HG03565 (cell line): ENCODE measurements around the gene RECK.
"Not testable (repeated sequence)": the region's sequence is repeated elsewhere in the genome, so short reads cannot be mapped to it uniquely, and the experiment has no call there.

ENCODE experiments used
- ATAC-seq: cut with Tn5 transposase; IDR thresholded peaks from one replicate; pipeline ENCODE4 v1.9.1; 2021; ENCODE audit warnings: mild to moderate bottlenecking, moderate library complexity; ENCODE audit not compliant: unreplicated experiment

The RECK gene

GRCh38 chr9:36063804-36064447 lies 27.2 kb downstream of the RECK start:
- ATAC-seq, result no peak

DNA sequence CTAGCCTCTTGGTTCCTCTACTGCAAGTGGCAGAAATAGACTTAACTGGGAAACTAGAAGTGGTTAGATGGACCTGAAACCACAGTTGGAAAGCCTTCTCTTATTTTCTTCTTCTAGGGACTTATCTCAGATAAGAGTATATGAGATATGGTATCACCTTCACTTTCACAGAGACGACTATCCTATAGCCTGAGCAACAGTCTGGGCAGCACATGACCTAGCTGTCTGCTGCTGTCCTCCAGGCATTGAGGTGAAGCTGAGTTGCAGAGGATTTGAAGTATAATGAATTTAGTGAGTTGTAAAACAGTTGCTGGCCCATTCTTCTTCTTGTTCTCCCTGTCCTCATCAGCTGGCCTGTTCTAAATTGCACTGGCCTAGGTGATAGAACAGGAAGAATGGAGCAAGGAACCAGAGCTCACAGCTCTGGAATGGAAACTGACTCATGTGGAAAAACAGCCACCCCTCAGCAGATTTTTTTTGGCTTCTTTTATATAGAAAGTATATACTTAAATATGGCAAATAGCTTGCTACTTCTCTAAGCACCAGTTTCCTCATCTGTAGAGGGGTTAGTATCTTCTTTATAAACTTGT lies 27.8 kb downstream of the RECK start:
- no peak for ATAC-seq

DNA sequence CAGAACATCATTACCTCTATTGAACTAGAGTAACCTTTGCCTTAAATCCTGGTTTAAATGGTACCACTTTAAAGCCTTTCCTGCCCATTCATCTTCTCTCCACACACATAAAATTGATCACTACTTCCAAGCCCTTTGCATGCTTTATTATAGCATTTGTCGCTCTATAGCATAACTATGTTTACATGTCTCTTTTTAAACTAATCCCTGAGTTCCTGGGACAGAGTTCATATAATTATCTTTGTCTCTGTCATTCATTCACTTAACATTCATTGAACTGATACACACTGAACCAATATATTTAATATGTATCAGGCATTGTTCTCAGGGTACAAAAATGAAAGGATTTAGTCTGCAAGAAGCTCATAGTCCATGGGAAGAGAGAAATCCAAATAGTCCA lies 37.3 kb downstream of the RECK start:
- ATAC-seq, result no peak

- no peak for ATAC-seq
Observed at GRCh38 chr9:36074870-36075532, 38.3 kb downstream of the RECK start.

GRCh38 chr9:36078051-36078450 lies 41.3 kb downstream of the RECK start:
- ATAC-seq, result no peak

DNA sequence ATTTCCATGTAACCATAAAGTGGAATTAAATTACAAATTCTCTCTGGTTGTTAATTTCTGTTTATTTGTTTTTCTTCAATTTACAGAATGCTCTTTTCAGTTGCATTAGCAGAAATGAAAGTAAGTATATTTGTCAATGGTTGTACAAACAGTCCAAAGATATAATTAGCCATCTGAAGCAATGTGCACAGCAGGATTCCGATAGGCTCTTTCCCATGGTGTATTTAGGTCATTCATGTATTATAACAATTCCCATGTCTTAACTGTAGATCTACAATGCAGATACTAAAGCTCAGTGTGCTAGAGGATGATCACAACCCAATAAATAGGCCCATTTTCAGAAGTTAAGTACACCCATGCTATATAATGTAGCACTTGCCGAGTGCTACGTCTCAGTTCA lies 43.8 kb downstream of the RECK start:
- ATAC-seq, result no peak

- no peak for ATAC-seq
Observed at GRCh38 chr9:36082931-36083330, 46.2 kb downstream of the RECK start.

DNA sequence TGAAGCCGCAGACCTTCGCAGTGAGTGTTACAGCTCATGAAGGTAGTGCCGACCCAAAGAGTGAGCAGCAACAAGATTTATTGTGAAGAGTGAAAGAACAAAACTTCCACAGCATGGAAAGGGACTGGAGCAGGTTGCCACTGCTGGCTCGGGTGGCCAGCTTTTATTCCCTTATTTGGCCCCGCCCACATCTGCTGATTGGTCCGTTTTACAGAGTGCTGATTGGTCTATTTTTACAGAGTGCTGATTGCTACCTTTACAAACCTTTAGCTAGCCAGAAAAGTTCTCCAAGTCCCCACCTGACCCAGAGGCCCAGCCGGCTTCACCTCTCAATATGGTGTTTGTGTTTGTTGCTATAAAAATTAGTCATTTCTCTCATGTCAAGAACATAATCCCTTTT lies 49.7 kb downstream of the RECK start:
- no peak for ATAC-seq

DNA sequence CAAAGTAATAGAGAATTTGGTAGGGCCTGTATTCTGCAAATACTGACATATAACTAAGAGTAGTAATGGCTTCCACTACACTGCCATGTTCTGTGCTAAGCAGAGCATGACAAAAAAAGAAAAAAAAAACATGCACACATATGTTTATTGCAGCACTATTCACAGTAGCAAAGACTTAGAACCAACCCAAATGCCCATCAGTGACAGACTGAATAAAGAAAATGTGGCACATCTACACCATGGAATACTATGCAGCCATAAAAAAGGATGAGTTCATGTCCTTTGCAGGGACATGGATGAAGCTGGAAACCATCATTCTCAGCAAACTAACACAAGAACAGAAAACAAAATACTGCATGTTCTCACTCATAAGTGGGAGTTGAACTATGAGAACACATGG lies 50.3 kb downstream of the RECK start:
- not testable (repeated sequence) for ATAC-seq

GRCh38 chr9:36088020-36088419 lies 51.3 kb downstream of the RECK start:
- ATAC-seq, result no peak

DNA sequence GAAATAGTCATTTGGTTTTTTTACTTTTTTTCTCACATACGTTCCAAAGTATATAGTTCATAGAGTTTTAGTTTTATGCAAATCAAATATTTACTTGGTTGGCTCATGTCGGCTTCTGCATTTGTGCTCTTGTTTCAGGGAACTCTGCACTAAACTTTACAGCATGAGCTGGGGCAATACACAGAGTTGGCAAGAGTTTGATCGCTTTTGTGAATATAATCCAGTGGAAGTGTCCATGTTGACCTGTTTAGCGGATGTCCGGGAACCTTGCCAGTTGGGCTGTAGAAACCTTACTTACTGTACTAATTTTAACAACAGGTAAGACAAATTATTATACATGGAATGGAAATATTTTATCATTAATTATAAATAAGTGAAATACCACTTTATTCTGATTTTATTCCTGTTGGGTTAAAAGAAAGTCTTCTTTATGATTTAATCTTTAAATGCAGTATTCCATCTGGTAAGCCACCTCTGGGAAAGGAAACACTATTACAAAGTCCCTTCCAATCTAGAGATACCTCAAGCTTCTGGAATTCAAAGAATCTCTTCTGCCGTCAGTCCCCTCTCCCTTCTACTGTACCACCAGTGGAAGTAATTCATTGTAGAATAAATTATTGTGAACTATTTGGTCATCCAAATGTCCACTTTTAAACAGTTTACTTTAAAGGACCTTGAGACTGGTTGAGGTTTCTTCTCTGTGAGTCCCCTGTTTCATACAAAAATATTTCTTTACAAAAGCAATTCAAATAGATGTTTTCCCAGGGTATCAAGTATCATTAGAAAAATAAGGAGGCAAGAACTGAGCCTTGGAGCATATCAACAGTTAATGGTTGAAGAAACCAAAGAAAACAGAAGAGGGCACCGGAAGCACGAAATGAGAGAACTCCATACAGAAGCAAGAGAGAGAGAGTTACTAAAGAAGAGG lies 54.6 kb downstream of the RECK start:
- no peak for ATAC-seq

DNA sequence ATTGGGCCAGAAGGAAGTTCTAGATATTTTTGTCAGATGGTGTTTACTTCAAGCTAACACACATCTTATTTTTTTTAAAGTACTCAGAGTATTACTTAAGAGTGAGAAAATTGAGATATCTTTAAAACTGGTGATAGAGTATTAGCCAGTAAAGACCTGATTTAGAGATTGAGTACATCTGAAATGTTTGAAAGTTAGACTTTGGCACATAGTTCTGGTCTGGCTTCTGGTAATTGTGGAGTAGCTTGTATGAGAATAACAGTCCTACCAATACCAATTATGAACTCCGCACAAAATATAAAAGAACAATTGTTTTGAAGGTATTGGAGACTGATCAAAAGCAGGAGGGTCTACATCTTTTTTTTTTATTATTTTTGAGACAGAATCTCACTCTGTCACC lies 55.3 kb downstream of the RECK start:
- no peak for ATAC-seq

DNA sequence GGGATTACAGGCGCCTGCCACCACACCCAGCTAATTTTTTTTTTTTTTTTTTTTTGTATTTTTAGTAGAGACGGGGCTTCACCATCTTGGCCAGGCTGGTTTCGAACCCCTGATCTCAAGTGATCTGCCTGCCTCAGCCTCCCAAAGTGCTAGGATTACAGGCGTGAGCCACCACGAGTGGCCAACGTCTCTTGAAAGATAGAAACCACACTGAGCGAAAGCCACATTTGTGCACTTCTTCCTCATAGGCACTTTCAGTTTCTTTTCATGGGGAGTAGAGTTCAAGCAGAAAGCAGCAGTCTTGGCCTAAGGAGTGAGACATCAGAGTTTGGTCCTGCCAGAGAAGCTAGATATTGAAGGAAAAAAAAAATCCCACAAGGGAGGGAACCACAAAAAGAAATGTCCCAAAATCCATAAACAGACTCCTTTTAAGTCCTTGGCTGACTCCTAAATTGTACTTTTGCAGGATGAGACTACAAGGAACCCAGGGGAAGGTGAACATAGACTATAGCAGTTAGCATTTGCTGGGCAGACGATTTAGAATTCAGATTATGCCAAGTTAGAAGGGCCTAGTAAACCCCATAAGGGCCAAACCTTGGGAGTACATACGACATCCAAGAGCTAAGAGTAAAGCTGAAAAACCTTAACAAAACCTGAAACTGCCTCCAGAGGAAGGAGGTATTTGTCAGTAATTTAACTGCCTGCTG lies 55.9 kb downstream of the RECK start:
- ATAC-seq, result peak; percentile 88

DNA sequence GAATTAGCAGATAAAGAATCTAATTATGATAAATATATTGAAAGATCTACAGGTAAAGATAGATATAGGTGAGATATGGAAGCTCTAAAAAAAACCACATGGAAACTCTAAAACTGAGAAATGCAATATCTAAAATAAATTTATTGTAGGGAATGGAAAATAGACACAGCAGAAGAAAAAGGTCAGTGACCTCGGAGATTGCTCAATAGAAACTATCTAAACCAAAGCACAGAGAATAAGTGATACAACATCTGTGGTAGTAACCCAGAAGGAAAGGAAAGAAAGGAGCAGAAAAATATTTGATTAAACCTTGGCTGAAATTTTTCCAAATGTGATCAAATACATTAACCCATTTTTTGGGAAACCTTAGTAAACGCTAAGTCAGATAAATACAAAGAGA lies 56.7 kb downstream of the RECK start:
- ATAC-seq, result no peak

GRCh38 chr9:36099718-36100117 lies 63.0 kb downstream of the RECK start:
- no peak for ATAC-seq

DNA sequence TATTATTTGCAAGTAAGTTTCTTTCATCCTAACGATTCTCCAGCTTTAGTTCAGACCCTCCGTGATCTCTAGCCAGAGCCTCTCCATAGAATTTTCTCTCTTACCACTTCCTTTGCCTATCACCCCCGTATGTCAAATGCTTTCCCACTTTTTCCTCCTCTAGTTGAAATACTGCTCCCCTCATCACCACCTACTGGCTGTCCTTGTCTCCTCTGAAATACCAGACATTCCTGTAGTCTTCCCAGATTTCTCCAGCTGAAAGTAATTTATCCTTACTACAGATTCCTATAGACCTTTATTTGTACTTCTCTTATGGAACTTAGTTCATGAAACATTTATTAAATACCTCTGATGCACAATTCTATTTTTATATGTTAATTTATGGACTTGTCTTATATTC lies 63.8 kb downstream of the RECK start:
- no peak for ATAC-seq

- ATAC-seq, result no peak
Observed at GRCh38 chr9:36101916-36102741, 65.4 kb downstream of the RECK start.

- ATAC-seq, result peak; percentile 63
Observed at GRCh38 chr9:36102742-36103495, 66.2 kb downstream of the RECK start.

DNA sequence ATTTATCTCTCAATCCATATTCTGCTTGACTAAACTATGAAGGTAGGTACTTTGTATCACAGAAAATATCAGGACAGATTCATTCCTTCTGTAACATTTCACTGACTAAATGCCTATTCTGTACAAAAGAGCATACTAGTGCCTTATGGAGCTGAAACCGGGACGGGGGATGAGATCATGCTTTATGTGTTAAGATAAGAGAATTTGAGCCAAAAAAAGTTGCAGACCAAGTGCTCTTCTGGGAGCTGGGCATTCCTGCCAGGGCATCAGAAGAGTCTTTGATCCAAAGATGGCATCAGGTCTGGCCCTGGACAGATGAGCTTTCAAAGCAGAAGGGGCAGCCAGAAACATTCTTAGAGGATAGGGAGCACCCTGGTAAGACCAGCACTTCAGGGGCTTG lies 72.4 kb downstream of the RECK start:
- ATAC-seq, result no peak
